Activated CD4-positive, alpha-beta memory T cell treated with anti-CD3 and anti-CD28 coated beads, Interleukin-2, amount 10 ng/mL, durations not matched to agents 7 days and 5 days (primary cell): Measurements from ENCODE around the gene CEP43. TPM values are rescaled to one million over a fixed set of nuclear protein-coding genes. Genes with fewer than 3 reads are reported as not detected.

Experiments
- CTCF ChIA-PET: fragments of 350-600 bp; sonication (Branson Sonifier 250); formaldehyde crosslinking; loops from one replicate; lab custom pipeline; 2021; ENCODE audit warnings: antibody characterized with exemption, inconsistent platforms; lab: Charles Lee
- POLR2A ChIA-PET: fragments of 350-600 bp; sonication (Branson Sonifier 250); formaldehyde crosslinking; loops from one replicate; lab custom pipeline; 2021; ENCODE audit warnings: antibody characterized with exemption; lab: Charles Lee
- DNase-seq: peaks from one replicate; pipeline ENCODE4 v3.0.0-alpha.2; 2020
- H3K27ac Mint-ChIP-seq: one replicate; pipeline ENCODE4 v1.8.0; 2021; ENCODE audit warnings: mild to moderate bottlenecking, mixed read lengths
- H3K27me3 Mint-ChIP-seq: one replicate; pipeline ENCODE4 v1.8.0; 2021; ENCODE audit warnings: mixed read lengths
- H3K36me3 Mint-ChIP-seq: one replicate; pipeline ENCODE4 v1.8.0; 2021; ENCODE audit warnings: low read depth, mixed read lengths
- H3K4me1 Mint-ChIP-seq: one replicate; pipeline ENCODE4 v1.8.0; 2021; ENCODE audit warnings: mixed read lengths
- H3K4me3 Mint-ChIP-seq: one replicate; pipeline ENCODE4 v1.8.0; 2021; ENCODE audit warnings: mild to moderate bottlenecking, mixed read lengths
- H3K9me3 Mint-ChIP-seq: one replicate; pipeline ENCODE4 v1.8.0; 2021; ENCODE audit warnings: mixed read lengths
- total RNA-seq, 2 experiments: library from RNA; stranded (reverse); gene quantifications; one replicate each; pipeline ENCODE4 v1.2.3, GENCODE V29; 2021

Gene CEP43
- total RNA-seq, 2 experiments from 2014 or later: 21.5 to 22.8 TPM

DNA sequence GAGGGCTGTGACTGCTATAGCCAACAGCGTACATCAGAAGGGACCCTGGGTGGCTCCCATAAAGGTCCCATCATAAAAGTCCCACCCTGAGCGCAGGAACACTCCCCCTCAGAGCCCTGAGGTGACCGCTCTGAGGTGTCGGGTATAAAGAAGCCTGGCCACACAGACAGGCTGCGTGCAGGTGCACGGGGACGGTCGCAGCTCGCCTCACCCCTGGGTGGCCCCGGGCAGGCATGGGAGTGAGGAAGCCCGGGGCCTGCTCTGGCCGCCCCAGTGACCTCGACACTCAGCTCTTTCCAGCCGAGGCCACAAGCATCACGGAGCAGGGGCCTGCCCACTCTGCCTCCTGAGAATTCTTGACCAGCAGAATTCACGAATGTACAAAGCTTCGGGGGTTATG, 28.4 kb upstream of the CEP43 start:
- Mint-ChIP-seq H3K36me3 (peaks cover 75% of the 10 kb centered on the region), H3K27me3 (no peaks in the 10 kb centered on the region), H3K9me3 (peaks cover 18% of the 10 kb centered on the region), H3K4me1 (peaks cover 26% of the 10 kb centered on the region), H3K4me3 (no peak overlapping the region), H3K27ac (no peak overlapping the region)
- ChIA-PET CTCF (interaction anchor here (0.9 to 4.6 kb wide), 4 partner anchors 14 to 20 kb away, joined by 3 to 27 read pairs (median 4); partner anchors contain the start of gene RNASET2), POLR2A (interaction anchor here (4.9 kb wide), 1 partner anchor 13 kb away, joined by 40 read pairs; the partner anchor contains the start of gene RNASET2)
- DNase-seq: no peak

GRCh38 chr6:166971271-166971670, 27.9 kb upstream of the CEP43 start:
- CTCF ChIA-PET: interaction anchor here (1.6 to 4.6 kb wide), 2 partner anchors 18 to 20 kb away, joined by 3 to 27 read pairs; no protein-coding TSS in a partner anchor
- H3K4me3 Mint-ChIP-seq: no peak overlapping the region
- DNase-seq: no peak
- H3K27me3 Mint-ChIP-seq: no peaks in the 10 kb centered on the region
- POLR2A ChIA-PET: interaction anchor here (1.1 to 4.9 kb wide), 3 partner anchors 14 to 20 kb away, joined by 3 to 40 read pairs (median 4); partner anchors contain the start of gene RNASET2
- H3K9me3 Mint-ChIP-seq: peaks cover 13% of the 10 kb centered on the region
- H3K27ac Mint-ChIP-seq: no peak overlapping the region
- H3K4me1 Mint-ChIP-seq: peaks cover 26% of the 10 kb centered on the region
- peaks cover 73% of the 10 kb centered on the region for H3K36me3 Mint-ChIP-seq

DNA sequence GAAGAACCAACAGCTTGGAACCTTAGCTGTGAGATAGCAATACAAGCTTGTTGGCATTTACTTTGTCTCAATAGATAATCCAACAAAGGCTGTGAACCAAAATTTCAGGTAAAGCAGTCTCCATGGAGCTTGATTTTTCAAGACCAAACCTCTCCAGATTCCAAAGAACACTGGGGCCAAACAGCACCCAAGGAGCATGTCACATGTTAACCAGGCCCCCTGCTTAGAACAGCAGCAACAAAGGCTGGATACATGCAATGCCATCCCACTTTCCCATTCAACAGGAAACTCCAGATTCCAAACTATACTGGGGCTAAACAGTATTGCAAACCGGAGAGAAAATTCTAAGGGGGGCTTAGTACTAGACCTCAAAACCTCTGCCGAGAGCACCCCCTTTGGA, 27.1 kb upstream of the CEP43 start:
- Mint-ChIP-seq H3K36me3 (peaks cover 69% of the 10 kb centered on the region), H3K4me3 (no peak overlapping the region), H3K4me1 (peaks cover 26% of the 10 kb centered on the region), H3K9me3 (peaks cover 6% of the 10 kb centered on the region), H3K27me3 (no peaks in the 10 kb centered on the region), H3K27ac (no peak overlapping the region)
- ChIA-PET CTCF (interaction anchor here (1.6 to 4.6 kb wide), 2 partner anchors 17 to 21 kb away, joined by 3 to 27 read pairs; no protein-coding TSS in a partner anchor), POLR2A (interaction anchor here (1.1 kb wide), 2 partner anchors 17 to 21 kb away, joined by 3 to 4 read pairs; no protein-coding TSS in a partner anchor)
- no peak for DNase-seq

- Mint-ChIP-seq H3K9me3 (no peaks in the 10 kb centered on the region), H3K27me3 (no peaks in the 10 kb centered on the region), H3K27ac (no peak overlapping the region), H3K36me3 (peaks cover 53% of the 10 kb centered on the region), H3K4me1 (peaks cover 4% of the 10 kb centered on the region), H3K4me3 (no peak overlapping the region)
- CTCF ChIA-PET: no interaction called here
- no peak for DNase-seq
- POLR2A ChIA-PET: no interaction called here
Measured at GRCh38 chr6:166976636-166977035, 22.6 kb upstream of the CEP43 start.

DNA sequence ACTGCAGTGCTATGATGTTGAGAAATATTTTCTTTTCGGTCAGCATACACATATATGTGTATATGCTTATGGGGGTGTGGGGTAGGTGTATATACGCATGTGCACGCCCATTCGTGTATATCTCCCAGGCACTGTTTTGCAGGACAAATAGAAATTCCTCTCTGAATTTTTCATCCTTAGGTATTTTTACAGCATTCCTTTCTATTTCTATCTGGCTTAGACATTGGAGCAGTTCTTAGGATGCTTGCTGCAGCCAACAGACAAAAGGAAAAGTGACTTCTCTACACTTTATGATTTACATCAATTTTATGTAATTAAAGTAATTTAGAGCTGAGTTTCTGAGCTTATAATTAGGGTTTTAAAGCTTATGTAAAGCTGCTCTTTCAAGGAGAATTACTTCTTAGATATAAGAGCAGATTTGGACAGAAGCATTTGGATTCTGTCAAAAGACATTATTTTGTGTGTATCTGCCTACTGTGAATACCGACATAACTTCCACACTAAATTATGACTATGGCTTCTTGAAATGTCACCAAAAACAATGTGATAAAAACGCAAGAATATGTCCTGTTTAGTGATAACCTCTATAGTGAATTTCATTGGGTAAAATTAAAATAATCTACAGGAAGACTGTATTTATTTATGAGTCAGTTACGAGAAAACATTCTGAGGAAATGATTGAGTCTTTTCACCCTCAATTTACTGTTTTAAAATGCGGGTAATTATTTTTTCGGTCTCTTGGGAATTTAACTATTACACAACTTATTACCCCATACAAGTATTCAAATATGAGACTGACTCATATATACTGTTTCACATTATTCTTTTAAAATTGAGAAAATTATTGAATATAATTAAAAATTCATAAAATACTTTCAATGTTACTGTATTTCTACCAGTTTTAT, 21.3 kb upstream of the CEP43 start:
- POLR2A ChIA-PET: no interaction called here
- CTCF ChIA-PET: interaction anchor here (0.6 kb wide), 1 partner anchor 18 kb away, joined by 4 read pairs; no protein-coding TSS in a partner anchor

DNA sequence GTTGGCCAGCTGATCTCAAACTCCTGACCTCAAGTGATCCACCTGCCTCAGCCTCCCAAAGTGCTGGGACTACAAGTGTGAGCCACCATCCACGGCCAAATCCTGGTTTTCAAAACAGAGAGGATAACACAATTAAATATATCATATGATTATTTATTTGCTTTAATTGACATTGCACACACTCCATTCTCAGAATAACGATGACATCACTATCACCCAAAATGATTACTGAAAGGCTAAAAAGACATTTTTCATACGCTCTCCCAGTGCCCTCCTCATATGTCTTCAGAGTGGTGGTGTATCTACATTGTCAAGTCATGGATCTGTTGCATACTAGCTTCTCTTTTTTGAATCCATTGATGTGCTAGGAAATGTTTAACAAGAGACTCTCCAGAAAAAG, 18.5 kb upstream of the CEP43 start:
- Mint-ChIP-seq H3K27ac (no peak overlapping the region), H3K4me3 (no peak overlapping the region), H3K27me3 (no peaks in the 10 kb centered on the region), H3K36me3 (peaks cover 52% of the 10 kb centered on the region), H3K9me3 (peaks cover 3% of the 10 kb centered on the region), H3K4me1 (no peaks in the 10 kb centered on the region)
- no peak for DNase-seq
- POLR2A ChIA-PET: interaction anchor here (1.2 kb wide), 1 partner anchor 24 kb away, joined by 4 read pairs; the partner anchor contains the start of gene RNASET2
- CTCF ChIA-PET: interaction anchor here (0.7 to 3.2 kb wide), 5 partner anchors 9 to 206 kb away, joined by 3 to 18 read pairs (median 3); no protein-coding TSS in a partner anchor

More for the DNA sequence above, 21.3 kb upstream of the CEP43 start:
- no peak for DNase-seq
- Mint-ChIP-seq H3K36me3 (peaks cover 50% of the 10 kb centered on the region), H3K4me3 (no peak overlapping the region), H3K27ac (no peak overlapping the region), H3K27me3 (no peaks in the 10 kb centered on the region), H3K4me1 (peaks cover 3% of the 10 kb centered on the region), H3K9me3 (peaks cover under 1% of the 10 kb centered on the region)

DNA sequence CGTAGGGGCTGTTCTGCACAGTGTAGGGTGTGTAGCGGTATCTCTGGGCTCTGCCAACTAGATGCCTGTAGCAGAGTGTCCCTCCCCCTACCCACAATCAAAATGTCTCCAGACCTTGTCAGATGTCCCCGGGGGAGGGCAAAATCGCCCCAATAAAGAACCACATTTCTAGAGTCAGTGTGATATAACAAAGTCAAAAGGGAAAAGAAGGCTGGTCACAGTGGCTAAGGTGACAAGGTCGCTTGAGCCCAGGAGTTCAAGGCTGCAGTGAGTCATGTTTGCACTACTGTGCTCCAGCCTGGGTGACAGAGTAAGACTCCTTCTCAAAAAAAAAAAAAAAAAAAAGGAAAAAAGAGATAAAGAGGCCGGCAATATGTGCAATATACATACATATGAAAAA, 11.7 kb upstream of the CEP43 start:
- DNase-seq: no peak
- H3K9me3 Mint-ChIP-seq: peaks cover 3% of the 10 kb centered on the region
- H3K27ac Mint-ChIP-seq: no peak overlapping the region
- no peaks in the 10 kb centered on the region for H3K27me3 Mint-ChIP-seq
- peaks cover 32% of the 10 kb centered on the region for H3K4me1 Mint-ChIP-seq
- no peak overlapping the region for H3K4me3 Mint-ChIP-seq
- peaks cover 41% of the 10 kb centered on the region for H3K36me3 Mint-ChIP-seq
- CTCF ChIA-PET: interaction anchor here (0.8 to 4.0 kb wide), 9 partner anchors 12 to 217 kb away, joined by 3 to 51 read pairs (median 19); partner anchors contain the start of gene CEP43
- POLR2A ChIA-PET: interaction anchor here (1.8 to 3.4 kb wide), 2 partner anchors 31 to 35 kb away, joined by 6 to 19 read pairs; partner anchors contain the start of gene RNASET2

DNA sequence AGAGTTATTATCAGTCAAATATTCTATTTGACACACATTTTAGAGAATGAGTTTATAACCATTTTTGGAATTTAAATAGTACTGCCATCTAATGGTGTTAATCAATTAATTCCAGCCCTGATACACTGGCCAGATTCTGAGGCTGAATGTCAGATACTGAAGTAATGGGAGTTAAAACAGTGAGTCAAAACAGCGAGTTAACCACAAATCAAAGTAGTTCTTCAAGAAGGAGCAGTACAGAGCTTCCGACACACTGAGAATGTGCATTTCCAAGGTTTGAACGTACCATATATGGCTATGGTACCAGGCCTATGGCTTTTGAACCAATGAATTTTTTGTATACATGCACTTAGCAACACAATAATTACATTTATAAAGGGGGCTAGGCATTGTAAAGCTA, 11.3 kb upstream of the CEP43 start:
- DNase-seq: no peak
- no peaks in the 10 kb centered on the region for H3K27me3 Mint-ChIP-seq
- H3K36me3 Mint-ChIP-seq: peaks cover 40% of the 10 kb centered on the region
- H3K4me1 Mint-ChIP-seq: peaks cover 32% of the 10 kb centered on the region
- H3K4me3 Mint-ChIP-seq: no peak overlapping the region
- ChIA-PET POLR2A (interaction anchor here (0.6 to 3.4 kb wide), 3 partner anchors 18 to 36 kb away, joined by 3 to 19 read pairs (median 6); partner anchors contain the start of gene RNASET2), CTCF (interaction anchor here (1.0 to 4.0 kb wide), 13 partner anchors 11 to 217 kb away, joined by 3 to 51 read pairs (median 23); partner anchors contain the start of genes CCR6, CEP43 and RNASET2)
- H3K9me3 Mint-ChIP-seq: peaks cover 1% of the 10 kb centered on the region
- H3K27ac Mint-ChIP-seq: no peak overlapping the region

GRCh38 chr6:166988674-166989201, 10.5 kb upstream of the CEP43 start:
- ChIA-PET POLR2A (interaction anchor here (0.6 to 3.4 kb wide), 7 partner anchors 10 to 39 kb away, joined by 3 to 19 read pairs (median 6); partner anchors contain the start of gene RNASET2), CTCF (interaction anchor here (0.9 to 4.0 kb wide), 19 partner anchors 8 to 218 kb away, joined by 3 to 51 read pairs (median 18); partner anchors contain the start of genes CCR6, CEP43 and RNASET2)
- Mint-ChIP-seq H3K4me1 (peaks cover 33% of the 10 kb centered on the region), H3K27me3 (no peaks in the 10 kb centered on the region), H3K36me3 (peaks cover 40% of the 10 kb centered on the region), H3K27ac (no peak overlapping the region), H3K4me3 (no peak overlapping the region), H3K9me3 (no peaks in the 10 kb centered on the region)
- DNase-seq: no peak

- peaks cover 41% of the 10 kb centered on the region for H3K36me3 Mint-ChIP-seq
- DNase-seq: peak; percentile 46
- no peak overlapping the region for H3K27ac Mint-ChIP-seq
- ChIA-PET CTCF (interaction anchor here (0.7 to 4.0 kb wide), 33 partner anchors 9 to 223 kb away, joined by 3 to 51 read pairs (median 5); partner anchors contain the start of genes CCR6, CEP43 and RNASET2), POLR2A (interaction anchor here (0.7 to 3.4 kb wide), 11 partner anchors 9 to 215 kb away, joined by 3 to 19 read pairs (median 3); partner anchors contain the start of genes CCR6 and RNASET2)
- peaks cover 33% of the 10 kb centered on the region for H3K4me1 Mint-ChIP-seq
- H3K27me3 Mint-ChIP-seq: no peaks in the 10 kb centered on the region
- no peak overlapping the region for H3K4me3 Mint-ChIP-seq
- H3K9me3 Mint-ChIP-seq: no peaks in the 10 kb centered on the region
Measured at GRCh38 chr6:166989427-166990032, 9.7 kb upstream of the CEP43 start.

- CTCF ChIA-PET: interaction anchor here (0.8 to 1.3 kb wide), 2 partner anchors 46 to 145 kb away, joined by 3 to 4 read pairs; no protein-coding TSS in a partner anchor
- H3K9me3 Mint-ChIP-seq: no peaks in the 10 kb centered on the region
- no peak for DNase-seq
- peaks cover 52% of the 10 kb centered on the region for H3K36me3 Mint-ChIP-seq
- no peaks in the 10 kb centered on the region for H3K27me3 Mint-ChIP-seq
- H3K4me1 Mint-ChIP-seq: peaks cover 43% of the 10 kb centered on the region
- POLR2A ChIA-PET: no interaction called here
- no peak overlapping the region for H3K27ac Mint-ChIP-seq
- no peak overlapping the region for H3K4me3 Mint-ChIP-seq
Measured at GRCh38 chr6:166996406-166996805, 2.8 kb upstream of the CEP43 start.
